HepG2 (cell line): ENCODE measurements around the gene C9orf50. TPM values are rescaled to one million over a fixed set of nuclear protein-coding genes. Genes with fewer than 3 reads are reported as not detected.

ENCODE experiments used
- ATAC-seq: fragments of 200-7000 bp; cut with Tn5 transposase; 3 replicates; pipeline ENCODE4 v1.9.1; 2020; ENCODE audit warnings: mild to moderate bottlenecking, moderate library complexity
- BruUV-seq: library from RNA; stranded (reverse); fragments of 400-500 nt; replicated peaks from 2 replicates; lab custom pipeline; 2021; lab: Mats Ljungman, UMichigan
- CTCF ChIA-PET: fragments of 300-600 bp; formaldehyde crosslinking; extraction: SDS; loops from one replicate; lab custom pipeline; 2021; ENCODE audit warnings: low total read pairs, inconsistent platforms, low intra/inter-chr PET ratio; lab: Yijun Ruan, JAX
- POLR2A ChIA-PET: fragments of 350-600 bp; sonication (Branson Sonifier 250); formaldehyde crosslinking; loops from one replicate; lab custom pipeline; 2020; ENCODE audit warnings: antibody characterized with exemption, inconsistent platforms; lab: Yijun Ruan, JAX
- DNase-seq: peaks from one replicate; pipeline ENCODE4 v3.0.0-alpha.2; 2015; ENCODE audit warnings: low spot score
- FAIRE-seq: peaks from 3 replicates; lab custom pipeline; 2011; peaks lifted over from hg19 to GRCh38; lab: Jason Lieb, UNC
- H2AFZ ChIP-seq: one replicate; pipeline ENCODE4 v1.6.1; 2011; ENCODE audit warnings: low read length, inconsistent platforms
- H3K27ac ChIP-seq: fragments of 300-600 bp; 3 replicates; pipeline ENCODE4 v1.8.0; 2011; ENCODE audit warnings: mixed run types, mild to moderate bottlenecking, mixed read lengths, low read length, inconsistent platforms; ENCODE audit not compliant: insufficient read depth; ENCODE audit errors: extremely low read length
- H3K27me3 ChIP-seq, 2 experiments: fragments of 200-600 bp in 1 of 2; 2 replicates in 1 of 2; 3 replicates in 1 of 2; pipeline versions ENCODE4 v1.6.0 to v1.8.0; 2011; ENCODE audit warnings: low read length in 2 of 2, mild to moderate bottlenecking in 2 of 2, moderate library complexity in 2 of 2, inconsistent platforms in 1 of 2; ENCODE audit not compliant: insufficient read depth in 2 of 2, control insufficient read depth in 1 of 2
- H3K36me3 ChIP-seq, 2 experiments: fragments of 200-600 bp in 1 of 2; replicated peaks in 1 of 2; 2 replicates in 1 of 2; 3 replicates in 1 of 2; pipeline versions ENCODE4 v1.5.1 to v1.8.0; 2011; ENCODE audit warnings: low read length in 2 of 2, inconsistent platforms in 1 of 2; ENCODE audit not compliant: insufficient read depth in 2 of 2, control insufficient read depth in 1 of 2
- H3K4me1 ChIP-seq: 2 replicates; pipeline ENCODE4 v1.5.1; 2012; ENCODE audit warnings: low read length, inconsistent platforms; ENCODE audit not compliant: insufficient read depth
- H3K4me2 ChIP-seq: 2 replicates; pipeline ENCODE4 v1.6.0; 2011; ENCODE audit warnings: low read depth, low read length, inconsistent platforms
- H3K4me3 ChIP-seq, 3 experiments: fragments of 200-600 bp in 1 of 3; sonication (generic), shearing (Covaris generic) in 1 of 3; replicated peaks in 1 of 3; 2 replicates each; pipeline ENCODE4 v1.5.1; 2011 to 2016; ENCODE audit warnings: low read length in 3 of 3, inconsistent platforms in 2 of 3, low read depth in 2 of 3, mild to moderate bottlenecking in 2 of 3, control low read depth in 1 of 3, mixed read lengths in 1 of 3; ENCODE audit not compliant: insufficient read depth in 1 of 3
- H3K79me2 ChIP-seq: one replicate; pipeline ENCODE4 v1.6.1; 2011; ENCODE audit warnings: low read length, inconsistent platforms; ENCODE audit not compliant: insufficient read depth
- H3K9ac ChIP-seq: 2 replicates; pipeline ENCODE4 v1.6.0; 2011; ENCODE audit warnings: mild to moderate bottlenecking, low read depth, low read length, inconsistent platforms; ENCODE audit not compliant: insufficient read depth
- H3K9me3 ChIP-seq: 2 replicates; pipeline ENCODE4 v1.5.1; 2012; ENCODE audit warnings: mild to moderate bottlenecking, low read length
- H4K20me1 ChIP-seq: 2 replicates; pipeline ENCODE4 v1.6.0; 2011; ENCODE audit warnings: inconsistent platforms, mild to moderate bottlenecking, low read length, moderate library complexity; ENCODE audit not compliant: insufficient read depth
- SMARCC2 ChIP-seq: fragments of 450-650 bp; IDR thresholded peaks from 2 replicates; pipeline ENCODE4 v1.6.1; 2017; ENCODE audit warnings: antibody characterized with exemption, mild to moderate bottlenecking
- ZBTB4 ChIP-seq: sonication (generic); formaldehyde crosslinking; IDR thresholded peaks from 2 replicates; pipeline ENCODE4 v1.4.0; 2020; ENCODE audit warnings: missing genetic modification reagents, mild to moderate bottlenecking, borderline replicate concordance
- ZNF629 ChIP-seq: sonication (generic); formaldehyde crosslinking; conservative IDR thresholded peaks from 2 replicates; pipeline ENCODE4 v1.5.0; 2020; ENCODE audit warnings: missing genetic modification reagents
- ZNF687 ChIP-seq: sonication (generic); formaldehyde crosslinking; IDR thresholded peaks from 2 replicates; pipeline ENCODE4 v1.5.1; 2020; ENCODE audit warnings: mild to moderate bottlenecking, missing genetic modification reagents, moderate library complexity
- WGBS: methylation state at CpG from one replicate; pipeline ENCODE4 v1.1.6; 2017; ENCODE audit warnings: low lambda C conversion rate; 5-methylcytosine and 5-hydroxymethylcytosine counted together
- in situ Hi-C: cut with HindIII; loops from 2 replicates; pipeline ENCODE4 v1.10.0; 2017; ENCODE audit warnings: low pct_unique_long_range_greater_than_20kb; ENCODE audit not compliant: extremely low pct_ligation_motif_present
- intact Hi-C: fragments of 100-400 bp; cut with micrococcal nuclease; formaldehyde crosslinking; loops from one replicate; pipeline ENCODE4 v1.10.0; 2022; ENCODE audit not compliant: unreplicated experiment
- polyA plus RNA-seq, 8 experiments: library from polyadenylated mRNA; depleted of rRNA in 3 of 8; stranded (reverse) in 7 of 8; unstranded in 1 of 8; fragments of >200 nt; fragmentation: Illumina TruSeq in 4 of 8; extraction: Trizol in 4 of 8; gene quantifications; 2 replicates each; pipeline versions ENCODE4 v1.2.1 to v1.2.3, GENCODE V29; 2011 to 2016; ENCODE audit warnings: low read depth in 4 of 8, missing spikeins in 1 of 8, mixed read lengths in 1 of 8; ENCODE audit not compliant: insufficient read depth in 1 of 8
- total RNA-seq, 5 experiments: library from RNA; depleted of rRNA; stranded (reverse); fragments of >200 nt; fragmentation: Illumina TruSeq; extraction: Trizol; gene quantifications; 2 replicates each; pipeline ENCODE4 v1.2.3, GENCODE V29; 2016; ENCODE audit warnings: low read depth in 1 of 5

Gene C9orf50
- total and polyA plus RNA-seq, 2 of the 13 experiments (the other 11 are each of a cell fraction or from before 2014, with no cell fraction given), result not detected

- peak; percentile 61; the same call in 1 of the 2 replicates for TF ChIP-seq ZBTB4 (CRISPR knock-in tag)
- TF ChIP-seq ZNF687 (CRISPR knock-in tag), result peak; percentile 70
Measured at GRCh38 chr9:129566563-129567266, 54.2 kb downstream of the C9orf50 start (continued).

GRCh38 chr9:129562917-129563316 lies 58.0 kb downstream of the C9orf50 start:
- Histone ChIP-seq H4K20me1 (no peaks in the 10 kb centered on the region), H3K4me1 (peaks cover 84% of the 10 kb centered on the region), H3K4me2 (no peak overlapping the region), H3K27ac (peak overlapping the region; percentile 10), H3K9ac (no peak overlapping the region), H3K79me2 (peaks cover 14% of the 10 kb centered on the region), H3K27me3 (no peaks in the 10 kb centered on the region), H3K36me3 (no peaks in the 10 kb centered on the region; a peak in 1 of 5 replicates), H3K4me3 (no peak overlapping the region), H3K9me3 (no peaks in the 10 kb centered on the region), H2AFZ (no peak overlapping the region)
- ChIA-PET POLR2A (no interaction called here), CTCF (no interaction called here)
- in situ Hi-C loops, result no loop called here
- DNase-seq (no peak), FAIRE-seq (no peak), ATAC-seq (no peak)
- intact Hi-C loops, result no loop called here
- 88% methylated on average over 8 of the region's 8 CpGs for WGBS
- no TSS peak for BruUV-seq
- TF ChIP-seq ZNF629 (peak; percentile 75), SMARCC2 (no peak)
